B cell (primary cell): ENCODE measurements around the gene PLSCR5. TPM values are rescaled to one million over a fixed set of nuclear protein-coding genes. Genes with fewer than 3 reads are reported as not detected.

Experiments used
- ATAC-seq: fragments of 200-7000 bp; cut with Tn5 transposase; one replicate; pipeline ENCODE4 v1.10.0; 2021; ENCODE audit warnings: low read depth, mild to moderate bottlenecking, moderate number of reproducible peaks, moderate library complexity
- CTCF ChIA-PET: fragments of 350-600 bp; sonication (Branson Sonifier 250); formaldehyde crosslinking; loops from one replicate; lab custom pipeline; 2021; ENCODE audit warnings: antibody characterized with exemption, inconsistent platforms; lab: Charles Lee
- POLR2A ChIA-PET: fragments of 350-600 bp; sonication (Branson Sonifier 250); formaldehyde crosslinking; loops from one replicate; lab custom pipeline; 2021; ENCODE audit warnings: antibody characterized with exemption; lab: Charles Lee
- DNase-seq: peaks from one replicate; pipeline ENCODE4 v3.0.0; 2013
- H2AFZ ChIP-seq: 2 replicates; pipeline ENCODE4 v1.6.1; 2012; ENCODE audit warnings: mild to moderate bottlenecking, low read depth, low read length; ENCODE audit not compliant: insufficient read depth, poor library complexity, severe bottlenecking
- H3K27ac ChIP-seq, 2 donors: 1 replicate in 1 of 2; 2 replicates in 1 of 2; pipeline ENCODE4 v1.5.1; 2012 to 2013; ENCODE audit warnings: low read length in 2 of 2, mild to moderate bottlenecking in 2 of 2, moderate library complexity in 1 of 2
- H3K27me3 ChIP-seq, 4 experiments: fragments of 200-600 bp in 1 of 4; sonication (generic) in 1 of 4; replicated peaks in 1 of 4; 1 replicate in 2 of 4; 2 replicates in 2 of 4; pipeline versions ENCODE4 v1.6.1 to v1.7.0; 2013 to 2016; ENCODE audit warnings: low read length in 3 of 4, mild to moderate bottlenecking in 2 of 4, mixed read lengths in 1 of 4, moderate library complexity in 1 of 4; ENCODE audit not compliant: insufficient read depth in 4 of 4, control insufficient read depth in 3 of 4; ENCODE audit errors: control extremely low read depth in 1 of 4
- H3K36me3 ChIP-seq, 2 experiments: replicated peaks in 1 of 2; 1 replicate in 1 of 2; 2 replicates in 1 of 2; pipeline versions ENCODE4 v1.6.1 to v1.7.1; 2013; ENCODE audit warnings: low read length in 1 of 2; ENCODE audit not compliant: insufficient read depth in 2 of 2, control insufficient read depth in 1 of 2; ENCODE audit errors: control extremely low read depth in 1 of 2, extremely low read depth in 1 of 2
- H3K4me1 ChIP-seq, 2 donors: fragments of 200-600 bp in 1 of 2; sonication (generic) in 1 of 2; 1 replicate in 1 of 2; 2 replicates in 1 of 2; pipeline versions ENCODE4 v1.5.1 to v1.6.1; 2013 to 2017; ENCODE audit warnings: low read length in 2 of 2; ENCODE audit not compliant: control insufficient read depth in 2 of 2, insufficient read depth in 2 of 2
- H3K4me2 ChIP-seq: replicated peaks from 2 replicates; pipeline ENCODE3; 2012; ENCODE audit warnings: mild to moderate bottlenecking, low read depth, low read length; ENCODE audit not compliant: poor library complexity, severe bottlenecking
- H3K4me3 ChIP-seq, 5 experiments: fragments of 200-600 bp in 1 of 5; sonication (generic) in 1 of 5; 1 replicate in 3 of 5; 2 replicates in 2 of 5; pipeline versions ENCODE4 v1.5.1 to v1.7.0; 2011 to 2016; ENCODE audit warnings: low read length in 4 of 5, mild to moderate bottlenecking in 4 of 5, low read depth in 2 of 5, control low read depth in 1 of 5, moderate library complexity in 1 of 5; ENCODE audit not compliant: insufficient read depth in 1 of 5; ENCODE audit errors: control extremely low read depth in 1 of 5, extremely low read depth in 1 of 5
- H3K79me2 ChIP-seq: fragments of 200-600 bp; sonication (generic); one replicate; pipeline ENCODE4 v1.6.0; 2016; ENCODE audit warnings: low read length; ENCODE audit not compliant: control insufficient read depth, insufficient read depth
- H3K9ac ChIP-seq: fragments of 200-600 bp; sonication (generic); 2 replicates; pipeline ENCODE4 v1.6.1; 2017; ENCODE audit warnings: mild to moderate bottlenecking, low read length, moderate library complexity
- H3K9me3 ChIP-seq, 3 donors: one replicate each; pipeline versions ENCODE4 v1.6.1 to v1.7.1; 2013; ENCODE audit warnings: low read length in 2 of 3; ENCODE audit not compliant: control insufficient read depth in 2 of 3, insufficient read depth in 1 of 3; ENCODE audit errors: control extremely low read depth in 1 of 3
- H4K20me1 ChIP-seq: 2 replicates; pipeline ENCODE4 v1.6.0; 2012; ENCODE audit warnings: mild to moderate bottlenecking, low read length; ENCODE audit not compliant: insufficient read depth, control insufficient read depth, poor library complexity, severe bottlenecking
- H3K27ac Mint-ChIP-seq: one replicate; pipeline ENCODE4 v1.8.0; 2021; ENCODE audit warnings: mixed read lengths
- H3K27me3 Mint-ChIP-seq: one replicate; pipeline ENCODE4 v1.8.0; 2021; ENCODE audit warnings: mixed read lengths
- H3K4me1 Mint-ChIP-seq: one replicate; pipeline ENCODE4 v1.8.0; 2021; ENCODE audit warnings: mixed read lengths
- H3K4me3 Mint-ChIP-seq: one replicate; pipeline ENCODE4 v1.8.0; 2021; ENCODE audit warnings: mixed read lengths
- H3K9me3 Mint-ChIP-seq: one replicate; pipeline ENCODE4 v1.8.0; 2022; ENCODE audit warnings: mixed read lengths; ENCODE audit not compliant: insufficient read depth
- EZH2 ChIP-seq: IDR thresholded peaks from 2 replicates; pipeline ENCODE4 v1.6.1; 2012; ENCODE audit warnings: borderline replicate concordance, low read depth, mild to moderate bottlenecking, moderate library complexity, low read length; ENCODE audit not compliant: insufficient read depth, poor library complexity, severe bottlenecking
- WGBS: methylation state at CpG from one replicate; pipeline ENCODE4 v1.1.5; 2013; ENCODE audit warnings: missing lambda C conversion rate; ENCODE audit not compliant: insufficient coverage; 5-methylcytosine and 5-hydroxymethylcytosine counted together
- intact Hi-C: fragments of 100-400 bp; cut with micrococcal nuclease; formaldehyde crosslinking; loops from one replicate; pipeline ENCODE4 v1.10.0; 2022
- polyA minus RNA-seq: library from RNA; depleted of rRNA, polyadenylated mRNA; stranded (reverse); fragments of >200 nt; gene quantifications from 2 replicates; pipeline ENCODE4 v1.2.3, GENCODE V29; 2012
- polyA plus RNA-seq: library from polyadenylated mRNA; depleted of rRNA; stranded (reverse); fragments of >200 nt; gene quantifications from 2 replicates; pipeline ENCODE4 v1.2.3, GENCODE V29; 2012
- total RNA-seq, 2 donors: library from RNA; stranded (reverse); fragments of 120-200 nt in 1 of 2; gene quantifications; 1 replicate in 1 of 2; 2 replicates in 1 of 2; pipeline versions ENCODE4 v1.2.3 to v1.2.4, GENCODE V29; 2013 to 2022
- TF ChIP-seq, protein P1 (sequence below): fragments of 200-600 bp; IDR thresholded peaks from one replicate; pipeline ENCODE4 v1.8.0; 2022; ENCODE audit warnings: antibody characterized with exemption, mild to moderate bottlenecking

Gene PLSCR5, protein sequence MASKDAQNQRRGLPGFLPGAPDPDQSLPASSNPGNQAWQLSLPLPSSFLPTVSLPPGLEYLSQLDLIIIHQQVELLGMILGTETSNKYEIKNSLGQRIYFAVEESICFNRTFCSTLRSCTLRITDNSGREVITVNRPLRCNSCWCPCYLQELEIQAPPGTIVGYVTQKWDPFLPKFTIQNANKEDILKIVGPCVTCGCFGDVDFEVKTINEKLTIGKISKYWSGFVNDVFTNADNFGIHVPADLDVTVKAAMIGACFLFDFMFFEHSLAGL
- total RNA-seq = not detected in 2 replicates
- total RNA-seq (2013) = not detected
- polyA plus RNA-seq = not detected in 2 replicates
- not detected in 2 replicates for polyA minus RNA-seq

GRCh38 chr3:146605106-146605505 is at the start of gene PLSCR5:
Gene PLSCR5, minus strand, starts transcription at chr3:146605346. Its CDS starts 134 bp downstream, at chr3:146605212.
- H3K4me1 ChIP-seq = no peaks in the 10 kb centered on the region
- H2AFZ ChIP-seq = no peak within 1 kb of the TSS
- H3K27me3 ChIP-seq = no peaks in the 10 kb centered on the region
- no peaks in the 10 kb centered on the region for H3K9me3 ChIP-seq
- no peaks in the 10 kb centered on the region for H3K9me3 Mint-ChIP-seq
- DNase-seq = no peak
- TF ChIP-seq EZH2 = no peak
- TF ChIP-seq, protein P1, sequence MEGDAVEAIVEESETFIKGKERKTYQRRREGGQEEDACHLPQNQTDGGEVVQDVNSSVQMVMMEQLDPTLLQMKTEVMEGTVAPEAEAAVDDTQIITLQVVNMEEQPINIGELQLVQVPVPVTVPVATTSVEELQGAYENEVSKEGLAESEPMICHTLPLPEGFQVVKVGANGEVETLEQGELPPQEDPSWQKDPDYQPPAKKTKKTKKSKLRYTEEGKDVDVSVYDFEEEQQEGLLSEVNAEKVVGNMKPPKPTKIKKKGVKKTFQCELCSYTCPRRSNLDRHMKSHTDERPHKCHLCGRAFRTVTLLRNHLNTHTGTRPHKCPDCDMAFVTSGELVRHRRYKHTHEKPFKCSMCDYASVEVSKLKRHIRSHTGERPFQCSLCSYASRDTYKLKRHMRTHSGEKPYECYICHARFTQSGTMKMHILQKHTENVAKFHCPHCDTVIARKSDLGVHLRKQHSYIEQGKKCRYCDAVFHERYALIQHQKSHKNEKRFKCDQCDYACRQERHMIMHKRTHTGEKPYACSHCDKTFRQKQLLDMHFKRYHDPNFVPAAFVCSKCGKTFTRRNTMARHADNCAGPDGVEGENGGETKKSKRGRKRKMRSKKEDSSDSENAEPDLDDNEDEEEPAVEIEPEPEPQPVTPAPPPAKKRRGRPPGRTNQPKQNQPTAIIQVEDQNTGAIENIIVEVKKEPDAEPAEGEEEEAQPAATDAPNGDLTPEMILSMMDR = no peak
- no peaks in the 10 kb centered on the region for H3K27me3 Mint-ChIP-seq
- no peak within 1 kb of the TSS for H3K4me3 ChIP-seq
- H3K27ac Mint-ChIP-seq = no peak within 1 kb of the TSS
- no peak within 1 kb of the TSS for H3K9ac ChIP-seq
- no CpG with 5 or more reads among the region's 3 CpGs for WGBS
- no peaks in the 10 kb centered on the region for H3K79me2 ChIP-seq
- CTCF ChIA-PET = no interaction called here
- no peak within 1 kb of the TSS for H3K4me3 Mint-ChIP-seq
- H3K4me1 Mint-ChIP-seq = no peaks in the 10 kb centered on the region
- no peaks in the 10 kb centered on the region for H4K20me1 ChIP-seq
- intact Hi-C loops = no loop called here
- no peak for ATAC-seq
- H3K27ac ChIP-seq = no peak within 1 kb of the TSS
- no peak within 1 kb of the TSS for H3K4me2 ChIP-seq
- H3K36me3 ChIP-seq = no peaks in the 10 kb centered on the region
- POLR2A ChIA-PET = no interaction called here

- Histone ChIP-seq H3K27ac (no peak overlapping the region), H3K9me3 (peaks cover 0 to 4% (median 0%) of the 10 kb centered on the region in 3 donors), H3K27me3 (no peaks in the 10 kb centered on the region), H4K20me1 (no peaks in the 10 kb centered on the region), H3K36me3 (no peaks in the 10 kb centered on the region), H3K4me3 (no peak overlapping the region), H3K9ac (no peak overlapping the region), H3K79me2 (no peaks in the 10 kb centered on the region), H3K4me1 (no peaks in the 10 kb centered on the region), H2AFZ (no peak overlapping the region), H3K4me2 (no peak overlapping the region)
- POLR2A ChIA-PET = no interaction called here
- no peak overlapping the region for H3K4me3 Mint-ChIP-seq
- no peak for TF ChIP-seq EZH2
- TF ChIP-seq, protein P1 = no peak
- no CpG with 5 or more reads among the region's 3 CpGs for WGBS
- intact Hi-C loops = no loop called here
- CTCF ChIA-PET = interaction anchor here (0.8 kb wide), 1 partner anchor 65 kb away, joined by 3 read pairs; no protein-coding TSS in a partner anchor
- ATAC-seq = no peak
- no peak for DNase-seq
- H3K27me3 Mint-ChIP-seq = peaks cover 3% of the 10 kb centered on the region
- H3K9me3 Mint-ChIP-seq = no peaks in the 10 kb centered on the region
- no peaks in the 10 kb centered on the region for H3K4me1 Mint-ChIP-seq
- H3K27ac Mint-ChIP-seq = no peak overlapping the region
These were observed 48.8 kb upstream of the PLSCR5 start for GRCh38 chr3:146653978-146654377.
